Measurements from ENCODE around the gene XXYLT1. TPM values are rescaled to one million over a fixed set of nuclear protein-coding genes. Genes with fewer than 3 reads are reported as not detected.
A peak's percentile ranks its signal among the peaks of the same experiment; 100 is the strongest.

The XXYLT1 gene
- total RNA-seq, 1 donor from 2014 or later, result 41.1 TPM

GRCh38 chr3:195151402-195151801 lies 119.6 kb downstream of the XXYLT1 start:
- Mint-ChIP-seq H3K9me3 (no peaks in the 10 kb centered on the region), H3K27ac (ENCODE audit: unreplicated experiment) (no peak overlapping the region), H3K4me1 (peaks cover 70% of the 10 kb centered on the region), H3K36me3 (ENCODE audit: low read depth) (peaks cover 3% of the 10 kb centered on the region), H3K4me3 (no peak overlapping the region), H3K27me3 (ENCODE audit: low read depth) (peaks cover 3% of the 10 kb centered on the region)
- DNase-seq (ENCODE audit: low read depth, low spot score), result no peak
- TF ChIP-seq, protein P1, sequence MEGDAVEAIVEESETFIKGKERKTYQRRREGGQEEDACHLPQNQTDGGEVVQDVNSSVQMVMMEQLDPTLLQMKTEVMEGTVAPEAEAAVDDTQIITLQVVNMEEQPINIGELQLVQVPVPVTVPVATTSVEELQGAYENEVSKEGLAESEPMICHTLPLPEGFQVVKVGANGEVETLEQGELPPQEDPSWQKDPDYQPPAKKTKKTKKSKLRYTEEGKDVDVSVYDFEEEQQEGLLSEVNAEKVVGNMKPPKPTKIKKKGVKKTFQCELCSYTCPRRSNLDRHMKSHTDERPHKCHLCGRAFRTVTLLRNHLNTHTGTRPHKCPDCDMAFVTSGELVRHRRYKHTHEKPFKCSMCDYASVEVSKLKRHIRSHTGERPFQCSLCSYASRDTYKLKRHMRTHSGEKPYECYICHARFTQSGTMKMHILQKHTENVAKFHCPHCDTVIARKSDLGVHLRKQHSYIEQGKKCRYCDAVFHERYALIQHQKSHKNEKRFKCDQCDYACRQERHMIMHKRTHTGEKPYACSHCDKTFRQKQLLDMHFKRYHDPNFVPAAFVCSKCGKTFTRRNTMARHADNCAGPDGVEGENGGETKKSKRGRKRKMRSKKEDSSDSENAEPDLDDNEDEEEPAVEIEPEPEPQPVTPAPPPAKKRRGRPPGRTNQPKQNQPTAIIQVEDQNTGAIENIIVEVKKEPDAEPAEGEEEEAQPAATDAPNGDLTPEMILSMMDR (conservative IDR thresholded peaks at IDR 0.05), result no peak

GRCh38 chr3:195150181-195151118 lies 120.5 kb downstream of the XXYLT1 start:
- no peaks in the 10 kb centered on the region for H3K36me3 Mint-ChIP-seq (ENCODE audit: low read depth)
- H3K4me3 Mint-ChIP-seq, result peak overlapping the region; percentile 48
- peak; percentile 3 for DNase-seq (ENCODE audit: low read depth, low spot score)
- peak overlapping the region; percentile 94 for H3K27ac Mint-ChIP-seq (ENCODE audit: unreplicated experiment)
- TF ChIP-seq, protein P1 (conservative IDR thresholded peaks at IDR 0.05), result no peak
- peaks cover 61% of the 10 kb centered on the region for H3K4me1 Mint-ChIP-seq
- no peaks in the 10 kb centered on the region for H3K9me3 Mint-ChIP-seq
- H3K27me3 Mint-ChIP-seq (ENCODE audit: low read depth), result peaks cover 3% of the 10 kb centered on the region

DNA sequence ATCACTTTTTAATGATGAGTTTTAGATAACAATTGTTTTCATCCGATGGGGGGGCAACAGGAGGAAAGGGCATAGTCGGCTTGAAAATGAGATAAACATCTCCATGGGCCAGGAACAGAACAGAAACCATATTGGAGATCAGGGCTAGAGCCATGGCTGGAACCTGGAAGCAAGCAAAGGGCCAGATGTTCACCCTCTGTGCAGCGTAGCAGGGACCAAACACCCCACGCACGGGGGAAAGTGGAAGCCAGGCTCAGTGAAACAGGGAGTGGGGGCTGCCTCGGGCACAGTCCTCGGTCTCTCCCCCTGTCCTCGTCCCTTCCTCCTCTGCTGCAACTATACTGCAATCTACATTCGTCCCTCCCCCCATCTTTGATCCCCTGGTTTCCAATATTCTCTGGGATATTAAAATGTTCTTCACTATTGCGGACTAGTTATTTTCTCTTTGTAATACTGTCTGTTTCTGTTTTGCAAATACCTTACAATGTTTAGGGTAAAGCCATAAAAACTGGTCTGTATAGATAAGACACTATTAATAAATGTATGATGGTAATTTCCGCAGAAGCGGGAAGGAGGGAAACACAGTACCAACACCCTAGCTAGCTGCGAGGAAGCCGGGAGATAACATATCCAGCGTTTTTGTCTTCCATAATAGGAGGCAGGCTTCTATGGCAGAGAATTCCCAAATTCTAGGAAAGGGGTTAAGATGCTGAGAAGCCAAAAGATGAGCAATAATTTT lies 121.5 kb downstream of the XXYLT1 start:
- H3K27ac Mint-ChIP-seq (ENCODE audit: unreplicated experiment), result peak overlapping the region; percentile 51
- H3K4me3 Mint-ChIP-seq, result no peak overlapping the region
- H3K4me1 Mint-ChIP-seq, result peaks cover 52% of the 10 kb centered on the region
- H3K9me3 Mint-ChIP-seq, result no peaks in the 10 kb centered on the region
- no peaks in the 10 kb centered on the region for H3K36me3 Mint-ChIP-seq (ENCODE audit: low read depth)
- H3K27me3 Mint-ChIP-seq (ENCODE audit: low read depth), result peaks cover 3% of the 10 kb centered on the region
- TF ChIP-seq, protein P1 (conservative IDR thresholded peaks at IDR 0.05), result no peak
- DNase-seq (ENCODE audit: low read depth, low spot score), result no peak

GRCh38 chr3:195148549-195148948 lies 122.4 kb downstream of the XXYLT1 start:
- Mint-ChIP-seq H3K36me3 (ENCODE audit: low read depth) (no peaks in the 10 kb centered on the region), H3K4me1 (peaks cover 43% of the 10 kb centered on the region), H3K9me3 (no peaks in the 10 kb centered on the region), H3K27ac (ENCODE audit: unreplicated experiment) (no peak overlapping the region), H3K27me3 (ENCODE audit: low read depth) (peaks cover 3% of the 10 kb centered on the region), H3K4me3 (no peak overlapping the region)
- DNase-seq (ENCODE audit: low read depth, low spot score), result no peak
- TF ChIP-seq, protein P1 (conservative IDR thresholded peaks at IDR 0.05), result no peak

DNA sequence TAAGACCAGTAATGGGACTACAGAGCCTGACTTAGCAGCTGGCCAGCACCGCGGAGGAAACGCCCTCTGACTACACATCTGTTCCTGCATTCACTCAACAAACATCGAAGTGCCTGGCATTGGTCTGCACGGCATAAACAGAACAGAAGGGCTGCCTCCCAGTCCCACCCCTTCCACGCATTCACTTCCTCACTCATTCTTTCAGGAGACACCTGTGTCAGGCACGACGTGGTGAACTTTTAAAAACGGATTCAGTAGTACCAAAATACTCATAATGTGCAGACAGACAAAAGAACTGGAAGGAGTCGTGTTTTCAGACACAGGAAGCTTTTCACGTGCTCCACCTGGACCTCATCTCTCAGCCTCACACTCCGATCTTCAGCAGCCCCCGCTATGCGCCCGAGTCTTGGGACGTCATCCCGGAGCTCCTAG lies 123.3 kb downstream of the XXYLT1 start:
- Mint-ChIP-seq H3K4me3 (no peak overlapping the region), H3K9me3 (no peaks in the 10 kb centered on the region), H3K36me3 (ENCODE audit: low read depth) (peaks cover 2% of the 10 kb centered on the region), H3K27me3 (ENCODE audit: low read depth) (no peaks in the 10 kb centered on the region), H3K27ac (ENCODE audit: unreplicated experiment) (no peak overlapping the region), H3K4me1 (peaks cover 36% of the 10 kb centered on the region)
- no peak for DNase-seq (ENCODE audit: low read depth, low spot score)
- TF ChIP-seq, protein P1 (conservative IDR thresholded peaks at IDR 0.05), result no peak
